B cell (primary cell): Measurements from ENCODE around the gene FAM118B. TPM values are rescaled to one million over a fixed set of nuclear protein-coding genes. Genes with fewer than 3 reads are reported as not detected.

Experiments used
- ATAC-seq: fragments of 200-7000 bp; cut with Tn5 transposase; one replicate; pipeline ENCODE4 v1.10.0; 2021; ENCODE audit warnings: low read depth, mild to moderate bottlenecking, moderate number of reproducible peaks, moderate library complexity
- CTCF ChIA-PET: fragments of 350-600 bp; sonication (Branson Sonifier 250); formaldehyde crosslinking; loops from one replicate; lab custom pipeline; 2021; ENCODE audit warnings: antibody characterized with exemption, inconsistent platforms; lab: Charles Lee
- POLR2A ChIA-PET: fragments of 350-600 bp; sonication (Branson Sonifier 250); formaldehyde crosslinking; loops from one replicate; lab custom pipeline; 2021; ENCODE audit warnings: antibody characterized with exemption; lab: Charles Lee
- DNase-seq: peaks from one replicate; pipeline ENCODE4 v3.0.0; 2013
- H2AFZ ChIP-seq: 2 replicates; pipeline ENCODE4 v1.6.1; 2012; ENCODE audit warnings: mild to moderate bottlenecking, low read depth, low read length; ENCODE audit not compliant: insufficient read depth, poor library complexity, severe bottlenecking
- H3K27ac ChIP-seq, 2 donors: 1 replicate in 1 of 2; 2 replicates in 1 of 2; pipeline ENCODE4 v1.5.1; 2012 to 2013; ENCODE audit warnings: low read length in 2 of 2, mild to moderate bottlenecking in 2 of 2, moderate library complexity in 1 of 2
- H3K27me3 ChIP-seq, 4 experiments: fragments of 200-600 bp in 1 of 4; sonication (generic) in 1 of 4; replicated peaks in 1 of 4; 1 replicate in 2 of 4; 2 replicates in 2 of 4; pipeline versions ENCODE4 v1.6.1 to v1.7.0; 2013 to 2016; ENCODE audit warnings: low read length in 3 of 4, mild to moderate bottlenecking in 2 of 4, mixed read lengths in 1 of 4, moderate library complexity in 1 of 4; ENCODE audit not compliant: insufficient read depth in 4 of 4, control insufficient read depth in 3 of 4; ENCODE audit errors: control extremely low read depth in 1 of 4
- H3K36me3 ChIP-seq, 2 experiments: replicated peaks in 1 of 2; 1 replicate in 1 of 2; 2 replicates in 1 of 2; pipeline versions ENCODE4 v1.6.1 to v1.7.1; 2013; ENCODE audit warnings: low read length in 1 of 2; ENCODE audit not compliant: insufficient read depth in 2 of 2, control insufficient read depth in 1 of 2; ENCODE audit errors: control extremely low read depth in 1 of 2, extremely low read depth in 1 of 2
- H3K4me1 ChIP-seq, 2 donors: fragments of 200-600 bp in 1 of 2; sonication (generic) in 1 of 2; 1 replicate in 1 of 2; 2 replicates in 1 of 2; pipeline versions ENCODE4 v1.5.1 to v1.6.1; 2013 to 2017; ENCODE audit warnings: low read length in 2 of 2; ENCODE audit not compliant: control insufficient read depth in 2 of 2, insufficient read depth in 2 of 2
- H3K4me2 ChIP-seq: replicated peaks from 2 replicates; pipeline ENCODE3; 2012; ENCODE audit warnings: mild to moderate bottlenecking, low read depth, low read length; ENCODE audit not compliant: poor library complexity, severe bottlenecking
- H3K4me3 ChIP-seq, 5 experiments: fragments of 200-600 bp in 1 of 5; sonication (generic) in 1 of 5; 1 replicate in 3 of 5; 2 replicates in 2 of 5; pipeline versions ENCODE4 v1.5.1 to v1.7.0; 2011 to 2016; ENCODE audit warnings: low read length in 4 of 5, mild to moderate bottlenecking in 4 of 5, low read depth in 2 of 5, control low read depth in 1 of 5, moderate library complexity in 1 of 5; ENCODE audit not compliant: insufficient read depth in 1 of 5; ENCODE audit errors: control extremely low read depth in 1 of 5, extremely low read depth in 1 of 5
- H3K79me2 ChIP-seq: fragments of 200-600 bp; sonication (generic); one replicate; pipeline ENCODE4 v1.6.0; 2016; ENCODE audit warnings: low read length; ENCODE audit not compliant: control insufficient read depth, insufficient read depth
- H3K9ac ChIP-seq: fragments of 200-600 bp; sonication (generic); 2 replicates; pipeline ENCODE4 v1.6.1; 2017; ENCODE audit warnings: mild to moderate bottlenecking, low read length, moderate library complexity
- H3K9me3 ChIP-seq, 3 donors: one replicate each; pipeline versions ENCODE4 v1.6.1 to v1.7.1; 2013; ENCODE audit warnings: low read length in 2 of 3; ENCODE audit not compliant: control insufficient read depth in 2 of 3, insufficient read depth in 1 of 3; ENCODE audit errors: control extremely low read depth in 1 of 3
- H4K20me1 ChIP-seq: 2 replicates; pipeline ENCODE4 v1.6.0; 2012; ENCODE audit warnings: mild to moderate bottlenecking, low read length; ENCODE audit not compliant: insufficient read depth, control insufficient read depth, poor library complexity, severe bottlenecking
- H3K27ac Mint-ChIP-seq: one replicate; pipeline ENCODE4 v1.8.0; 2021; ENCODE audit warnings: mixed read lengths
- H3K27me3 Mint-ChIP-seq: one replicate; pipeline ENCODE4 v1.8.0; 2021; ENCODE audit warnings: mixed read lengths
- H3K4me1 Mint-ChIP-seq: one replicate; pipeline ENCODE4 v1.8.0; 2021; ENCODE audit warnings: mixed read lengths
- H3K4me3 Mint-ChIP-seq: one replicate; pipeline ENCODE4 v1.8.0; 2021; ENCODE audit warnings: mixed read lengths
- H3K9me3 Mint-ChIP-seq: one replicate; pipeline ENCODE4 v1.8.0; 2022; ENCODE audit warnings: mixed read lengths; ENCODE audit not compliant: insufficient read depth
- CTCF ChIP-seq: fragments of 200-600 bp; IDR thresholded peaks from one replicate; pipeline ENCODE4 v1.8.0; 2022; ENCODE audit warnings: antibody characterized with exemption, mild to moderate bottlenecking
- EZH2 ChIP-seq: IDR thresholded peaks from 2 replicates; pipeline ENCODE4 v1.6.1; 2012; ENCODE audit warnings: borderline replicate concordance, low read depth, mild to moderate bottlenecking, moderate library complexity, low read length; ENCODE audit not compliant: insufficient read depth, poor library complexity, severe bottlenecking
- WGBS: methylation state at CpG from one replicate; pipeline ENCODE4 v1.1.5; 2013; ENCODE audit warnings: missing lambda C conversion rate; ENCODE audit not compliant: insufficient coverage; 5-methylcytosine and 5-hydroxymethylcytosine counted together
- intact Hi-C: fragments of 100-400 bp; cut with micrococcal nuclease; formaldehyde crosslinking; loops from one replicate; pipeline ENCODE4 v1.10.0; 2022
- polyA plus RNA-seq: library from polyadenylated mRNA; depleted of rRNA; stranded (reverse); fragments of >200 nt; gene quantifications from 2 replicates; pipeline ENCODE4 v1.2.3, GENCODE V29; 2012
- total RNA-seq, 2 donors: library from RNA; stranded (reverse); fragments of 120-200 nt in 1 of 2; gene quantifications; 1 replicate in 1 of 2; 2 replicates in 1 of 2; pipeline versions ENCODE4 v1.2.3 to v1.2.4, GENCODE V29; 2013 to 2022

FAM118B gene
- total and polyA plus RNA-seq, 2 donors (not counting 1 experiment from before 2014, with no cell fraction given) = 7.3 to 14.1 TPM

DNA sequence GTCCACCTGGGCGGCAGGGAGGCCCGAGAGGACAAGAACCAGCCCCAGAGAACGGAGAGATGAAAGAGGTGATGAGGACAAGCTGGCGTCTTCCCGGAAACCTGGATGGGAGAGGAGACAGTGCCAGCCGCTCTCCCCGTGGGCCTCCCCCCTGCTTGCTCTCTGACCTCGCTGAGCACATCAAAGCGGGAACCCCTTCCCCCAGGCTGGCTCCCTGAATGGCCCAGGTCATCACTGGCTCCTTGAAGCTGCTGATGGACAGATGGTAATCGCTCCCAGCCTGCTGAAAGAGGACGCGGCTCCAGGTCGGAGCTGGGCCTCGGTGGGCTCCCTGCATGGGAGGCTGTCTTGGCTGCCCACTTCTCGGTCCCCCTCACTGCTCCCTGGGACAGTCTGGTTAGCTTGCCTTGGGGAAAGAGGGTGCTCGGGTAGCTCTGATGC lies 18.5 kb upstream of the FAM118B start:
- no peak overlapping the region for H3K27ac Mint-ChIP-seq
- POLR2A ChIA-PET = no interaction called here
- peaks cover 18% of the 10 kb centered on the region for H3K4me1 Mint-ChIP-seq
- no peak overlapping the region for H3K27ac ChIP-seq
- H3K4me3 Mint-ChIP-seq = no peak overlapping the region
- H3K9ac ChIP-seq = no peak overlapping the region
- H3K4me2 ChIP-seq = no peak overlapping the region
- peaks cover 6 to 10% of the 10 kb centered on the region in 2 donors for H3K4me1 ChIP-seq
- peaks cover 2% of the 10 kb centered on the region for H3K9me3 Mint-ChIP-seq
- no peak overlapping the region for H2AFZ ChIP-seq
- no peak overlapping the region for H3K4me3 ChIP-seq
- H4K20me1 ChIP-seq = no peaks in the 10 kb centered on the region
- WGBS = 92% methylated on average over 15 of the region's 16 CpGs
- CTCF ChIA-PET = interaction anchor here (1.0 to 5.1 kb wide), 5 partner anchors 248 to 303 kb away, joined by 3 to 29 read pairs (median 8); no protein-coding TSS in a partner anchor
- no peaks in the 10 kb centered on the region for H3K79me2 ChIP-seq
- peaks cover 1 to 23% (median 4%) of the 10 kb centered on the region in 3 donors for H3K9me3 ChIP-seq
- intact Hi-C loops = no loop called here
- no peak for ATAC-seq
- no peaks in the 10 kb centered on the region for H3K27me3 ChIP-seq
- DNase-seq = no peak
- H3K36me3 ChIP-seq = peaks cover 18 to 53% of the 10 kb centered on the region in 2 experiments
- TF ChIP-seq CTCF (no peak), EZH2 (no peak)
- H3K27me3 Mint-ChIP-seq = no peaks in the 10 kb centered on the region

DNA sequence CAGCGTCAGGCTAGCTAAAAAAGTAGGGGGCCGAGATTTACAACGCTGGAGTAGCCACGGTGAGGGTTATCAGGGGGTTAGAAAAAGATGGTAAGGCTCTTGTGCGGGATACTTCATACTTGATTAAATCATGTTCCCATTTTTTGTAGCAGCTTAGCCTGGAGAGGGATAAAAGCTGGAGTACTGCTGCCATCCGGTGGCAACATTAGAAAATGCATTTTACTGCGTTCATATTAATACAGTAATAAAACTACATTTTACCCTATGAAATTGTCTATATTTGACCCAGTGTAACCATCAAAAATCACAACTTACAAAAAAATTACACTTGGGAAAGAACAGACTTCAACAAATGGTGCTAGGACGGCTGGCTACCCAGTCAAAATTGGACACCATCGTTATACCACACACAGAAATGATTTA lies 17.4 kb upstream of the FAM118B start:
- Mint-ChIP-seq H3K9me3 (peaks cover 2% of the 10 kb centered on the region), H3K27ac (no peak overlapping the region), H3K27me3 (no peaks in the 10 kb centered on the region), H3K4me1 (peaks cover 7% of the 10 kb centered on the region), H3K4me3 (no peak overlapping the region)
- Histone ChIP-seq H3K4me3 (no peak overlapping the region), H3K9ac (no peak overlapping the region), H3K36me3 (peaks cover 18 to 64% of the 10 kb centered on the region in 2 experiments), H2AFZ (no peak overlapping the region), H3K27ac (no peak overlapping the region), H3K9me3 (peaks cover 1 to 23% (median 4%) of the 10 kb centered on the region in 3 donors), H3K4me2 (no peak overlapping the region), H4K20me1 (no peaks in the 10 kb centered on the region), H3K27me3 (no peaks in the 10 kb centered on the region), H3K79me2 (no peaks in the 10 kb centered on the region), H3K4me1 (no peaks in the 10 kb centered on the region)
- ChIA-PET POLR2A (no interaction called here), CTCF (interaction anchor here (0.8 to 5.1 kb wide), 6 partner anchors 249 to 304 kb away, joined by 3 to 29 read pairs (median 6); no protein-coding TSS in a partner anchor)
- WGBS = no CpG with 5 or more reads among the region's 9 CpGs
- ATAC-seq (no peak), DNase-seq (peak; percentile 28)
- TF ChIP-seq CTCF = peak; percentile 59
- no peak for TF ChIP-seq EZH2
- intact Hi-C loops = no loop called here
